Activated gamma-delta T cell treated with Interleukin-2 at 50 U/mL for 16 hours (primary cell): ENCODE data around the gene KDM2B.
"Not testable (repeated sequence)": the region's sequence is repeated elsewhere in the genome, so short reads cannot be mapped to it uniquely, and the experiment has no call there.

ENCODE experiments used
- DNase-seq: peaks from one replicate; pipeline ENCODE4 v3.0.0-alpha.2; 2020

Gene KDM2B

DNA sequence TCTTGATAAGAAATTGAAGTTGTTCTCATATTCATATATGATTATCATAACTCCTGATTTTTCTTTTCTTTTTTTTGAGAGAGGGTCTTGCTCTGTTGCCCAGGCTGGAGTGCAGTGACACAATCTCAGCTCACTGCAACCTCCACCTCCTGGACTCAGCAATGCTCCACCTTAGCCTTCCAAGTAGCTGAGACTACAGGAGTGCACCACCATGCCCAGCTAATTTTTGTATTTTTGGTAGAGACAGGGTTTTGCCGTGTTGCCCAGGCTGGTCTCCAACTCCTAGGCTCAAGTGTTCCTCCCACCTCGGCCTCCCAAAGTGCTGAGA is 2.5 kb upstream of the KDM2B start:
- DNase-seq: not testable (repeated sequence)

DNA sequence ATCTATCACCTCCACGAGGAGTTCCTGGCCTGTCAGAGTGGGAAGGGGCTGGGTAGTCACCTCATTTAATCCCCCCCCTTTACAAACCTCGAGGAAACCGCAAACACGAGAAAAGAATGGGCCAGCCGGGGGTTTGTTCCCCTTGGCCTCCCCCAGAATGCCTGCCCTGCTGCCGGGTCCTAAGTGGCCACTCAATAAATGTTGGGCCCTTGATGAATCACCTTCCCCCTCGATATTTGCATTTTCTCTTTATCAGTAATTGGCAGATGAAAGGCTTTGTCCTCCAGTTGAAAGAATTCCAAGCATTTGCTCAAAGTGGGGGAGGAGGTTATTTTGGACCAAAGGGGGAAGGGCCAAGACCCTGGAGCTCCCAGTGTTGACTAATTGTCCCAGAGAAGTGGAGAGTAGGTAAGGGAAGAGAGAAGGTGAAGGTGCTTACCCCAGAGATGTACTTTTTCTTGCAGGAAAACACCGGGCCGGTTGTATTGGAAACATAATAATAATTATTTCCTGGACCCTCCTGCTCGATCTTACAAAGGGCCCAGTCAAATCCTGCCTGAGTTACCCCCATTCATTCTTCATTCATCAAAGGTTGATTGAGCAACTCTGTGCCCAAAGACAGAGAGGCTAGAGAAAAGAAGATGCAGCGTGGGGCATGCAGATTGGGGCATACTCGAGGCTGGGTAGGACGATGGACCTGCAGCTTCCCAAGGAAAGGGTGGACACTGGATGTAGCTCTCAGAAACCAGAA is 1.9 kb upstream of the KDM2B start:
- DNase-seq: no peak

DNA sequence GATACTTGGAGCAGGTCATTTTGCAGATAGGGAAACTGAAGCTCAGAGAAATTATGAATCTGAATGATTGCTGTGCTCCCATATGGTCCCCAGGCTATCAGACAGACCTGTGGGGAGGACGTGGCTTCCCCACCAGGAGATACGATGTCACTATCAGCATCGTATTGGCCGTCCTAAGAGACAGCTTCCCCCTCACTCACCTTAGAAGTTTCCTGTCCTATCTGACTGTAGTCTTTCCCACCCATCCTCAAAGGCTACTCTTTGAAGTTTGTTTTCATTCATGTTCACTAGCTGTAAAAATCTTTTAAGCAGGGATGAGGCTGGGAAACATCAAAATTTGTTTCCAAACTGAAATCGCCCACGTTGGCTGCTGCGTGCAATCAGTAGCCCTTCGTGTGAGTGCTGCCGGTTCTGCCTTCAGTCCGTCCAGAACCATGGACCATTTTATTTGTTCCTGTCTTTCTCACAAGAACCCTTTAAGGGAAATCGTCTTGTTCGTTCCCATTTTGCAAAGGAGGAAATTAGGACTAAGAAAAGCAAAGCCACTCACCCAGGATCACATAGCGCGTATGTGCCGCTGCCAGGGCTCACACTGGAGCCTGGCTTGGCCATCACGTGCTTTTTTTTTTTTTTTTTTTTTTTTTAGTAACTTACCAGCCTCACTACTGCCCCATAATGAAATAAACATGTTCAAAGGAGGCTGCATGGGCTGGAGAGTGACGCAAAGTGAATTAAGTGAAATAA is 1.0 kb upstream of the KDM2B start:
- DNase-seq: no peak

DNA sequence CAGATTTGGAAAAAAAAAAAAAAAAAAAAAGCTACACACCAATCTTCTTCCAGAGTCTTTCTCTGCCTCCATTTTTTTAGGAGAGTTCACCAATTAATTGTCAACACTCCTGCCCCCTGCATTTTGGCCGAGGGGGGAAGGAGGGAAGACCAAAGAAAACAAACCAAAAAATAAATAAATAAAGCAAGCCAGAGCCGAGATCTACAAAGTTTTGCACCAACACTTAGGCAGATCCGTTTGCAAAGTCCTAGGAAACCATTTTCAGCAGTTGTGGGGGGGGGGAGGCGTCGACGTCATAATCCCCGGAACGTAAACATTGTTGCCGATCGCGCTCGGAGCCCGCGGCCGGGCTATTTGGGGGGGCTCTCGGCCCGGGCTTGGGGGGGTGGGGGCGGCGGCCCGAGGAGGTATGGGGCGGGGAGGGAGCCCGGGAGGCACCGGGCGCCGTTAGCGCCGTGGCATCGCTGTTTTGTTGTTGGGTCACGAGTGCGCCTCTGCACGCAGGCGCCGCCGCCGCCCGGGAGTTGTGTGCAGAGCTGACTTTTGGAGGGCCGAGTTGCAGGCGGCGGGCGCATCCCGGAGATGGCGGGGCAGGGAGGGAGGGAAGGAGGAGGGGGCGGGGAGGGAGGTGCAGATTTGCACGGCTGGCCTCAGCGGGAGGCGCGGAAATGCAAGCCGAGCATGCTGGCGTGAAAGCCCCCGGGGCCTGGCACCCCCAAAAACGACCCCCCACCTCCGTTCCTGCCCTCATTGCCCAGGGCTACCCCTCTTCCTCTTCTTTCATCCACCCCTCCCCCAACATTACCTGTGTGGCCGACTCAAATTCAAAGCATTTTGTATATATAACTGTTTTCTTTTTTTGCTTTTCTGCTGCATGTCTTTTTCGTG is 598 bp downstream of the KDM2B start:
- peak; percentile 76 for DNase-seq

DNA sequence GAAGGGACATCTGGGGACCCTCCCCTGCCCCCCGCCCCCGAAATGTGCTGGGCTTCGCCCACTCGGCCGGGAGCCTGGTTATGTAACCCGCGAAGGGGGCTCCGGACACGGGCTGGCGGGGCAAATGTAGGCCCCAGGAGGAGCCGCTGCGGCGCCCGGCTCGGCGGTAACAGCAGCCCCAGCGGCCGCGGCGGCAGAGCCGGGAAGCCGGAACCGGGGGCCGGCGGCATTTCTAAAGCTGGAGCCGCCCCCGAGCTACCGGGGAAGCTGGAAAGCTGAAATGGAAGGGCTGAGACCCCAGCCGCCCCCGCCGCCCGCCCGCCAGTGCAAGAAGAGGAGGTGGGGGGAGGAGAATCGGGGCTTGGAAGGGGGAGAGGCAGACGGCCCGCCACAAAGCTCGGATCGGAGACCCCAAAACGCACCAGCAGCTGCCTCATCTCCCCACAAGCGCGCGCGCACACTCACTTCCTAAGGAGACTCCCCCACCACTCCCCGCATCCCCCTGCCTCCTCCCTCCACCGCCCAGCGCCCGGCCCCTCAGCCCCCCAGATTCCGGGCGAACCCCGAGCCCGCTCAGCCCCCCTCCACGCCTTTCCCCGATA is 1.5 kb downstream of the KDM2B start:
- peak; percentile 43 for DNase-seq

DNA sequence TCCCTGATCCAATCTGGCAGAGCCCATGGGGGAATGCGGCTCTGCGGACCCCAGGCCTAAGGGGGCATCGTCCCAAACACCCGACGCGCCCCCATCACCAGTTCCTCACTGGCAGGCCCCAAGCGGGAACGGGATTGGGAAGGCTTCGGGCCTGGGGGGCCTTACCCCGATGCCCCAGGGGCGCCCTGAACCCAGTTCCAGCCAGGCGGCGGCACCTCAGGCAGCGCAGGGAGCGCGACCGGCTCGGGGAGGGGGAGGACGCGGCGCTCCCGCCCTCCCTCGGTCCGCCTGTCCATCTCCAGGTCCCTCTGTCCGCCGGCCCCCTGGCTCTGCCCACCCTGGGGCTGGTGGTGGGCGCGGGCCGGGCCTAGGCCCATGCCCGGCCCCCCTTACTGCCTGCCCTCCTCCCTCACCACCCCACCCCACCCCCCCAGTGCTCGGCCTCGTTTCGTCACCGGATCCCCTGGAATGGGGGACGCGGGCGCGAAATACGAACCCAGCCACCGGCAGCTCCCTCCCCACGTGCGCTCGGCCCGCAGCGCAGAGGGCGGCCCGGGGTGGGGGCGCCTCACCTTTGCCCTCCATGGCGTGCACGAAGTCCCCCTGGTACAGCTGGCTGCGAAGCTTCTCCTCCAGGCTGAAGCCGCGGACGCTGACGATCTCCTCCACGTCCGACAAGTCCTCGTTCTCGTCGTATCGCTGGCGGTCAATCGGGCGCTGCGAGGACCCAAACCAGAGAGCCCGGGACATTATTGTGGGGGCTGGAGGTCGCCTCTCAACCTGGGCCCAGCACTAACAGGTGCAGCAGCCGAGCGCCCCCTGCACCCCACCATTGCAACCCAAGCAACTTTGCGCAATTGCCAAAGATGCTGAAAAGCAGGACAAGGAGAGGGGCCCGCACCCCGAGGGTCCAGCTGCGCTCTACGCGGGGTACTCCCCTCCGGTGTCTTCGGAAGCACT is 2.3 kb downstream of the KDM2B start:
- DNase-seq: peak; percentile 41

DNA sequence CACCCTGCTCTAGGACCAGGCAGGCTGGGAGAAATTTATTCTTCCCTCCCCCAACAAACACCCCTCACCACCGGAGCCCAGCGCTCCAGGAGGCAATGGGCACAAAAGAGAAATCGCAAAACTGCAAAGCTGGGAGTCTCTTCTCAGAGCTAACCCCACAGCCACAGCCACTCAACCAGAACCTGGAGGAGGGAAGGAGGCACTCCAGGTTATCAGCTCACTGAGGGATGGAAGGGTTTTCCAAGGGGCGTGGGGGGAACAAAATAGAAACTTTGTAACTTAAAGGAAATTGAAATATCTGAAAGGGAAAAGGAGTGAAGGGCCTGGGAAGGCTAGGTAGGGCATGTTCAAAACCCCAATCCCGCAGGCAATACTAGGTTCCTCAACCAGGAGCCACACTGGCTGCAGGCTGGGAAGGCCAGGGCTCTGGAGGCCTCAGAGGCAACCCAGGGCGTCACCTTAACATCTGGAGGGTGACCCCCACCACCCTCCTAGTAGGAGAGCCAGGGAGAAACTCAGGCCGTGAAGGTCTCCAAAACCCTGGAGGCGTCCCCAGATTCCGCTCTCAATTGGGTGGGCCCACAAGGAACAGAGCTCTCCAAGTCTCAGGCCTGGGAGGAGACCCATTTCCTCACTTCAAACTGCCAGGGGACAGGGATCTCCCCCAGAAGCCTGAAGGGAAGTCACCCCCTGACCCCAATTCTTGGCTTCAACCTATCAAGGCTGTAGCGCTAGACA is 3.2 kb downstream of the KDM2B start:
- no peak for DNase-seq

DNA sequence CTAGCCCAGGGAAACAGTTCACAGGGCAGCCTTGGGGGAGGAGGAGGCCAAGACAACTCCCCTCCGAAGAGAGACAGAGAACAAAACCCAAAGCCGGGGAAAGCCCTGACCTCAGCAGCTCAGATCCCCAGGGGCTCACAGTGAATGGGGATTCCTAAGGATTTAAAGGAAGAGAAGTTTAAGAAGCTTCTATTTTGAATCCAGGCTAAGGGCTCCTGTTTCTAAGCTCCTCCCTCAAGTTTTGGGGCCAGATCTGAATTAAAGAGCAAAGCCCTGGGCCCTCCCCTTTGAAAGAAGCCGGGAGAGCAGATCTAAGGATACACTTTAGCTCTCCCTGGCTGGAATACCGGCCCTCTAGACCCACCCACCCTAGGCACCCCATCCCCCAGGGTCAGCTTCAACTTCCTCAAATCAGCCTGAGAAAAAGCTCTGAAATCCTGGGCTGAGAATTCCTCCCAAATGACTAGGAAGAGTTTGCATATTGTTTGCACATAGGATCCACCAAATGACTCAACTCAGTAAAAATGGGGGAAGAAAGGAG is 3.9 kb downstream of the KDM2B start:
- no peak for DNase-seq

DNA sequence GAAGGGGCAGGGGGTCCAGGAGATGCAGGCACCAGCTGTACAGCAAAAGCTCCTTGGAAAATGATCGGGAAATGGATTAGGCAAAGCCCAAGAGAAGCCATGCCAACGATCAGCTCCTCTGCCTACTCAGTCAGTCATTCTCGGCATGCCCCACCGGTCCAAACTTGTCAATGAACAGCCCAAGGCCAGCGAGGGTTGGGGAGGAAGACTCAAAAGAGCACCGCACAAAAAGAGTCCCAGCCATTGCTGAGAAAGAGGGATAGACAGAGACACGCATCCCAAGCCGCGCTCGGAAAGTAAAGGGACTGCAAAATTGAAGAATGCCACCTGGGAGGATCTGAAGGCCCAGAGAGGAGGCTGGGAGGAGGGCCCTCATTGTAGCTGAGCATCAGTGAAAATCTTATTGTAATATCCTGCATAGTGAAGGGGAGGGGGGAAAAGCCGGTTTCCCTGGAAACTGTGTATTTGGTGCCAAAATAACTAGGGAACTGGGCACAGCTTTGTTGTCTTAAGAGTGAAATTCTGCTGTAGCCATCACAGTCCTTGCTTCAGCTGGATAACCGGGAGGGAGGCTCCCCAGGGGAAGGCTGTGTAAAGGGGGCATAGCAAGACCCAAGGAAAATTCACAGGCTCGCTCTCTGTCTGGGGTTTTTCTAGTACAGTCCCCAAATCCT is 4.7 kb downstream of the KDM2B start:
- DNase-seq: no peak

DNA sequence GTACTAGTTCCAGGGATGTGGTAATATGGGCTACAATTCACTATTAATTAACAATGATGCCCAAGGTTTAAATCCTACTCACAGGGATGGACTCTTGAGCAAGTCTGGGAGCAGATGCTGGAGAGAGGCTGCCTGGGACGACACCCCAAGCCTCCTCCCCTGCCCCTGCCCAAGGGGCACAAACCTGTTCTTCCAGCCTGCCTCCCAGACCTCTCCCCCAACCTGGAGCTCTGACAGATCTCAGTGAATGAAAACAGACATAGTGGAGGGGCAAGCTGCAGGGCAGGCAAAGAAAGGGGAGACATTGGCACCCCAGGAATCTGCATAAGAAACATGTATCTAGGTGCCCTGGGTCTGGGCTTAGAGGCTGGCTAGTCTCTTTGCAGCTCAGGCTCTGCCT is 5.8 kb downstream of the KDM2B start:
- DNase-seq: no peak

DNA sequence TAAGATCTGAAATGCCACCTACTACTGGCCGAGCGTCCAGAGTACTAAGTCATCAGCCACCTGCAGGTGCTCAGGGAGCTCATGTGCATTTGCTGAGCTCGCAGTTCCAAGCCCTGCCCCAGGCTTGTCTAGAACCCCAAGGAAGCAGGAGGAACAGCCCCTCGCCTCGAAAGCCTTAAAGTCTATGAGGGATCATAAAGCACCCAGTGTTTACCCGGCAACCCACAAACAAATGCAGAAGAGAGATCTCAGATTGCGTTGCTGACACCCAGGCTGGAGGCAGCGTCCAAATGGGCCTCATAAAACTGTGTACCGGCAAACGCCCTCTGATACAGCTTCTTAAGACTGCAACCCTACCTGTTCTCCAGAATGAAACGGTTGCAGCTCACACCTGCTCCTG is 6.8 kb downstream of the KDM2B start:
- no peak for DNase-seq

DNA sequence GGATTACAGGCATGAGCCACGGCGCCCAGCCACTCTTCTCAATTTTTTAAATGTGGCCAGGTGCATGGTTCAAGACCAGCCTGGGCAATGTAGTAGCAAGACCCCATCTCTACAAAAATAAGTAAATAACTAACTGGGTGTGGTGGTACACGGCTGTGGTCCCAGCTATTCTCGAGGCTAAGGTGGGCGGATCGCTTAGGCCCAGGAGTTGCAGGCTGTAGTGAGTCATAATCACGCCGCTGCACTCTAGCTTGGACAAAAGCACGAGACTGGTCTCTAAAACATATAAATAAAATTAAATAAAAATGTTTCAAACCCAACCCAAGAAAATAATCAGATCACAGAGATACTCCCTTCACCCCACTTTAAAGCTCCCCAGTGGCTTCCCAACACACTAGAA is 8.9 kb downstream of the KDM2B start:
- DNase-seq: no peak

DNA sequence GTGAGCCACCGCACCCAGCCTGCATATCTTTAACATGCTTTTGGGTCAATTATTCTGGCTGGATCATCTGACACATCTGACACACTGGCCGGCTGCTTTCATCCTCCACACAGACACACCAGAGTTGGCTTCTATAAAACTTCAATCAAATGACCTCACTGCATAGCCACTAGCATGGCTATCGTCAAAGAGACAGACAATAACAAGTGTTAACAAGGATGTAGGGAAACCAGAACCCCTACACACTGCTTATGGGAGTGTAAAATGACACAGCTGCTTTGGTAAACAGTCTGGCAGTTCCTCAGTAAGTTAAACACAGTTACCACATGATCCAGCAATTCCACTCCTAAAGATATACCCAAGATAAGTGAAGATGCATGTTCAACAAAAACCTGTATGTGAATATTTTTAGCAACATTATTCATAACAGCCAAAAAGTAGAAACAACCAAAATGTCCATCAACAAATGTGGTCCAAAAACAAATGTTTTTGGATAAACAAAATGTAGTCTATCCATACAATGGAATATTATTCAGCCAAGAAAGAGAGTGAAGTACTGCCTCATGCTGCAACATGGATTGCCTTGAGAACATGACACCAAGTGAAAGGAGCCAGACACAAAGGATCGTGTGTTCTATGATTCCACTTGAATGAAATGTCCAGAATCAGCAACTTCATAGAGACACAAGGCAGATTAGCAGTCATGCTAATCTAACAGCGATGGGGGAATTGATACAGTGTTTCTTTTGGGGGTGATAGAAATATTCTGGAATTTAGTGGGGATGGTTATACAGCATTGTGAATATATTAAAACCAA is 10.1 kb downstream of the KDM2B start:
- no peak for DNase-seq

DNA sequence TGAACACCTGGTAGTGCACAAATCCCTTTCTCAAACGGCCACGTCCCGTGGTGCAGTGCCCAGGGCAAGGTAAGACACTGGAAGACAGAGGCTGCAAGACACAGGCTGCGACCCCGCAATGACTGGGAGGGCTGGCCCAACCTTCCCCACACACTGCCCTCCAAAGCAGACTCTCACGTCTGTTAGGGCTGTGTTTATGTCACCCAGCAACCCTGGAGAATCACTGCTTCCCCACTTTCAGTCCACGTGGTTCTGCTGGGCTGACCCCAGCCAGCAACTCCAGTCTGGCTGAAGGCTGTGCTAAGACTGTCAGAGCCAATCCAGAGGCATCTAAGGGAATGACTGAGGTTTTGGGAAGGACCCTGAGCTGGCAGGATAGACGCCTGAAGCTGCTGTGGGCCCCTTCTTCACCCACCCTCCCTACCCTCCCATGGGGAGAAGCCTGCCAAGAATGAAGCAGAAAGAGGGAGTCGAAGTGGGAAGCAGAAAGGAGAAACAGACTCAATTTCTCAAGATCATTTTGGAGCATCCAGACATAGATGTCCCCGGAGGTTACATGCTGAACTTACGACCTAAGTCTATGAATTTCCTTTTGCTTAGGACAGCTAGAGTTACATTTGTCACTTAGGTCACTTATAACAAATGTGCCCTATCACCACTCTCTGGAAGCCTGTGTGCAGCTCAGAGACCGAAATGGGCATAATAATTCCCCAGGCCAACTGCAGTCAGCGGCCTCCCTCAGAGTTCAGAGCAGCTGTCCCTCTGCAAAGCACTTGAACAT is 11.7 kb downstream of the KDM2B start:
- no peak for DNase-seq

DNA sequence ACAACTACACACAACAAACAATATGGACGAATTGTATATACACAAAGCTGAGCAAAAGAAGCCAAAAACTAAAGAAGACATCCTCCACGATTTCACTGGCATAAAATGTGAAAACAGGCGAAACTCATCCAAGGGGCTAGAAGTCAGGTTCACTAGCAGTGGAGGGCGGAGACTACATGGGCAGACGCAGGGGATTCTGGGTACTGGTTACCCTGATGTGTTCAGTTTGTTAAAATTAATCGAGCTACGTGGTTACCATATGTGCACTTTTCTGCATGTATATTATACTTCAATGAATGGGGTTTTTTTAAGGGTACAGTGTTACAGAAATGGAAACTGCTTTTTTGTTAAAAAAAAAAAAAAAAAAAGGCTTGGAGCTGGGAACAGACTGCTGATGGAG is 12.3 kb downstream of the KDM2B start:
- DNase-seq: no peak

DNA sequence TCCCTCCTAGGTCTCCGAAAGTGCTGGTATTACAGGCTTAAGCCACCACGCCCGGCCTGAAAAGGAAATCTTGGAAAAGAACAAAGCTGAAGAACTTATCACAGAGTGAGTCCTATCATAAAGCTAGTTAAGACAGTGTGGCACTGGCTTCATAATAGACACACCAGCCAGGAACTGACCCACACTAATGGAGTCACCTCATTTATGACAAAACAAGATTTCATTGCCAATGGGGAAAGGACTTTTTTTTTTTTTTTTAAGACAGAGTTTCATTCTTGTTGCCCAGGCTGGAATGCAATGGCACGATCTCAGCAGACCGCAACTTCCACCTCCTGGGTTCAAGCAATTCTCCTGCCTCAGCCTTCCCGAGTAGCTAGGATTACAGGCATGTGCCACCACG is 15.7 kb downstream of the KDM2B start:
- no peak for DNase-seq

DNA sequence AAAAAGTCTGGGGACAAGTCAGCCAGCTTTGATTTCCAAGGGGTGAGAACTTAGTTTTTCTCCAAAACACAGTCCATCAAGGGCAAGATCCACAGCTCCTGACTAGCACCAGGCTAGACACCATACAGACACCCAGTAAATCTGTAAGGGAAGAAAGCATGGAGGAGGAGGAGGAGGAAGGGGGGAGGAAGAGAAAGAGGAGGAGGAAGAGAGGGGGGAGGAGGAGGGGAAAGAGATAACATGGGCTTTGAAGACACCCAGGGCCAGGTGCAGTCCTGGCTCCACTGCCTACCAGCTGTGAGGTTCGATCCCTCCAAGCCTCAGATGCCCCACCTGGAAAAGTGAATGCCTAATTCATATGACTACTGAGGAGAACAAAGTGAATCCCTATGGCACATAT is 18.3 kb downstream of the KDM2B start:
- DNase-seq: no peak

DNA sequence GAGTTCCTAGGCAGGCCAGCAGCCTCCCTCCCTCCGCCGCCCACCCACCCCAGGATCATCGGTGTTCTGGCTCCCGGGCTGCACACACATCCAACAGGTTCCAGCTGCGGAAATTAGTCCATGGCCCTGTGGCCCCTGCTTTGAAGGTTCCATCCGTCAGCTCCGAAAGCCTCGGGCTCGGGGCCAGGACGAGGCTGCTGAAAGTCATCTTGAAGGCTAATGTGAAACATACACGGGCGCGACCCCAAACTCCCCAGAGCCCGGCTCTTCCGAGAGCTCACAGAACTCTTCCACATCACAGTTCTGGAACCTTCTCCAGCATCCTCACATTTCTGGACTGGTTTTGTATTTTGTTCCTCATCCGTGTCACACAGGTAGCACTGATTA is 19.8 kb downstream of the KDM2B start:
- no peak for DNase-seq
